Right renal pelvis (tissue), 4 donors: ENCODE data around the gene LAGE3. TPM values are rescaled to one million over a fixed set of nuclear protein-coding genes. Genes with fewer than 3 reads are reported as not detected.
A peak's percentile ranks its signal among the peaks of the same experiment; 100 is the strongest.
"Not testable (repeated sequence)": the region's sequence is repeated elsewhere in the genome, so short reads cannot be mapped to it uniquely, and the experiment has no call there.

Source experiments
- DNase-seq, 4 donors: peaks; one replicate each; pipeline ENCODE4 v3.0.0-alpha.2; 2013; ENCODE audit warnings: low read depth in 4 of 4, low spot score in 3 of 4, missing footprints in 1 of 4
- polyA plus RNA-seq, 4 donors: library from polyadenylated mRNA; unstranded; fragments of 120-200 nt; gene quantifications; one replicate each; pipeline ENCODE4 v1.2.1, GENCODE V29; 2013; ENCODE audit not compliant: insufficient read length in 4 of 4

The LAGE3 gene
- polyA plus RNA-seq, 4 donors: 10.7 to 20.1 (median 12.4) TPM

GRCh38 chrX:154502989-154503388 is 23.9 kb upstream of the LAGE3 start:
- DNase-seq: no peak

- no peak for DNase-seq
Observed at GRCh38 chrX:154502098-154502497, 23.0 kb upstream of the LAGE3 start.

GRCh38 chrX:154501423-154501822 is 22.3 kb upstream of the LAGE3 start:
- DNase-seq: not testable (repeated sequence)

- not testable (repeated sequence) for DNase-seq
Observed at GRCh38 chrX:154496591-154497137, 17.6 kb upstream of the LAGE3 start.

- no peak for DNase-seq
Observed at GRCh38 chrX:154495472-154495922, 16.4 kb upstream of the LAGE3 start.

GRCh38 chrX:154494715-154495114 is 15.6 kb upstream of the LAGE3 start:
- DNase-seq: no peak

- DNase-seq: peak; percentile 74 to 84 (median 77)
Observed at GRCh38 chrX:154490414-154491083, 11.5 kb upstream of the LAGE3 start, which contains the start of gene SLC10A3. SLC10A3 (minus strand) TSS chrX:154490629; CDS start chrX:154488940, 1,689 bp downstream.

GRCh38 chrX:154490021-154490413 is 10.9 kb upstream of the LAGE3 start:
- no peak for DNase-seq

- DNase-seq: no peak
Observed at GRCh38 chrX:154489182-154489581, 10.1 kb upstream of the LAGE3 start.

- no peak for DNase-seq
Observed at GRCh38 chrX:154488336-154489075, 9.4 kb upstream of the LAGE3 start.

- no peak for DNase-seq
Observed at GRCh38 chrX:154487518-154488290, 8.6 kb upstream of the LAGE3 start.

- DNase-seq: peak in 2 of 4 donors; percentile 48 to 60
Observed at GRCh38 chrX:154486396-154487207, 7.5 kb upstream of the LAGE3 start, which contains the start of gene UBL4A. UBL4A (minus strand) TSS chrX:154486615; CDS start chrX:154486584, 31 bp downstream.

- no peak for DNase-seq
Observed at GRCh38 chrX:154486052-154486395, 6.9 kb upstream of the LAGE3 start.

- no peak for DNase-seq
Observed at GRCh38 chrX:154485150-154486051, 6.3 kb upstream of the LAGE3 start.

GRCh38 chrX:154484255-154485149 is 5.4 kb upstream of the LAGE3 start:
- DNase-seq: no peak

- DNase-seq: no peak
Observed at GRCh38 chrX:154483325-154483724, 4.2 kb upstream of the LAGE3 start.

GRCh38 chrX:154482786-154483185 is 3.7 kb upstream of the LAGE3 start:
- no peak for DNase-seq
